ENCODE results near the gene KIF3A. TPM values are rescaled to one million over a fixed set of nuclear protein-coding genes. Genes with fewer than 3 reads are reported as not detected.

KIF3A gene
- total and polyA plus RNA-seq, 2 experiments from 2014 or later = 11.2 to 19.7 TPM

GRCh38 chr5:132785365-132785764 lies 48.0 kb upstream of the KIF3A start (continued):
- TF ChIP-seq ETS1 (IDR thresholded peaks at IDR 0.05) = no peak
- no peak for TF ChIP-seq JUNB (IDR thresholded peaks at IDR 0.05; ENCODE audit: unreplicated experiment)
- no peak for TF ChIP-seq EZH2 (IDR thresholded peaks at IDR 0.05; ENCODE audit: low read depth, unreplicated experiment)
- TF ChIP-seq CREB1 (CRISPR knock-in tag; IDR thresholded peaks at IDR 0.05; ENCODE audit: low read depth) = no peak

GRCh38 chr5:132782101-132782500 lies 44.8 kb upstream of the KIF3A start:
- H3K4me2 ChIP-seq = no peak overlapping the region
- H3K79me2 ChIP-seq (replicated peaks; ENCODE audit: insufficient read depth) = no peaks in the 10 kb centered on the region
- DNase-seq (ENCODE audit: low spot score) (no peak), ATAC-seq (no peak)
- peaks cover 53% of the 10 kb centered on the region for H3K27me3 ChIP-seq (ENCODE audit: insufficient read depth)
- H3K9me3 Mint-ChIP-seq = no peaks in the 10 kb centered on the region
- peaks cover 19% of the 10 kb centered on the region for H3K27me3 Mint-ChIP-seq (ENCODE audit: insufficient read depth, low read depth, poor library complexity)
- no peaks in the 10 kb centered on the region for H3K36me3 Mint-ChIP-seq (ENCODE audit: low read depth)
- no peaks in the 10 kb centered on the region for H3F3A ChIP-seq (replicated peaks; ENCODE audit: low read depth)
- no peaks in the 10 kb centered on the region for H3K36me3 ChIP-seq (ENCODE audit: insufficient read depth)
- no peaks in the 10 kb centered on the region for H4K20me1 ChIP-seq (replicated peaks; ENCODE audit: insufficient read depth)
- H3K4me3 ChIP-seq = no peak overlapping the region
- H2AFZ ChIP-seq = peak overlapping the region; percentile 28; the same call in 1 of the 2 replicates
- H3K27ac Mint-ChIP-seq = no peak overlapping the region
- no peaks in the 10 kb centered on the region for H3K9me2 ChIP-seq (ENCODE audit: insufficient read depth)
- H3K4me3 Mint-ChIP-seq = no peak overlapping the region
- H3K4me1 ChIP-seq (ENCODE audit: insufficient read depth) = peaks cover 8% of the 10 kb centered on the region
- H3K27ac ChIP-seq (ENCODE audit: low read depth) = no peak overlapping the region
- H3K4me1 Mint-ChIP-seq = peaks cover 14% of the 10 kb centered on the region
- TF ChIP-seq JUNB (IDR thresholded peaks at IDR 0.05; ENCODE audit: unreplicated experiment) (no peak), CREB1 (CRISPR knock-in tag; IDR thresholded peaks at IDR 0.05; ENCODE audit: low read depth) (no peak), EZH2 (IDR thresholded peaks at IDR 0.05; ENCODE audit: low read depth, unreplicated experiment) (no peak), POLR2AphosphoS5 (IDR thresholded peaks at IDR 0.05; ENCODE audit: low read depth) (no peak), EZH2phosphoT487 (IDR thresholded peaks at IDR 0.05; ENCODE audit: unreplicated experiment) (no peak), ZNF462 (CRISPR knock-in tag; IDR thresholded peaks at IDR 0.05) (no peak), REST (IDR thresholded peaks at IDR 0.05; ENCODE audit: unreplicated experiment) (no peak), ZNF331 (CRISPR knock-in tag; IDR thresholded peaks at IDR 0.05; ENCODE audit: low read depth) (no peak), STAT1 (IDR thresholded peaks at IDR 0.05; ENCODE audit: unreplicated experiment) (no peak), NANOG (IDR thresholded peaks at IDR 0.05; ENCODE audit: borderline replicate concordance) (no peak), ZNF114 (CRISPR knock-in tag; IDR thresholded peaks at IDR 0.05) (no peak)
- TF ChIP-seq, protein P1, sequence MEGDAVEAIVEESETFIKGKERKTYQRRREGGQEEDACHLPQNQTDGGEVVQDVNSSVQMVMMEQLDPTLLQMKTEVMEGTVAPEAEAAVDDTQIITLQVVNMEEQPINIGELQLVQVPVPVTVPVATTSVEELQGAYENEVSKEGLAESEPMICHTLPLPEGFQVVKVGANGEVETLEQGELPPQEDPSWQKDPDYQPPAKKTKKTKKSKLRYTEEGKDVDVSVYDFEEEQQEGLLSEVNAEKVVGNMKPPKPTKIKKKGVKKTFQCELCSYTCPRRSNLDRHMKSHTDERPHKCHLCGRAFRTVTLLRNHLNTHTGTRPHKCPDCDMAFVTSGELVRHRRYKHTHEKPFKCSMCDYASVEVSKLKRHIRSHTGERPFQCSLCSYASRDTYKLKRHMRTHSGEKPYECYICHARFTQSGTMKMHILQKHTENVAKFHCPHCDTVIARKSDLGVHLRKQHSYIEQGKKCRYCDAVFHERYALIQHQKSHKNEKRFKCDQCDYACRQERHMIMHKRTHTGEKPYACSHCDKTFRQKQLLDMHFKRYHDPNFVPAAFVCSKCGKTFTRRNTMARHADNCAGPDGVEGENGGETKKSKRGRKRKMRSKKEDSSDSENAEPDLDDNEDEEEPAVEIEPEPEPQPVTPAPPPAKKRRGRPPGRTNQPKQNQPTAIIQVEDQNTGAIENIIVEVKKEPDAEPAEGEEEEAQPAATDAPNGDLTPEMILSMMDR (conservative IDR thresholded peaks at IDR 0.05; ENCODE audit: low read depth in 2 of 2) = no peak
